Activated CD8-positive, alpha-beta T cell treated with anti-CD3 and anti-CD28 coated beads, Interleukin-2, amount 10 ng/mL, durations not matched to agents 7 days and 5 days (primary cell): Measurements from ENCODE around the gene LRP8. TPM values are rescaled to one million over a fixed set of nuclear protein-coding genes. Genes with fewer than 3 reads are reported as not detected.

Source experiments
- ATAC-seq: fragments of 150-1000 bp; cut with Tn5 transposase; one replicate; pipeline ENCODE4 v1.10.0; 2021; ENCODE audit warnings: moderate library complexity
- CTCF ChIA-PET: fragments of 350-600 bp; sonication (Branson Sonifier 250); formaldehyde crosslinking; loops from one replicate; lab custom pipeline; 2021; ENCODE audit warnings: antibody characterized with exemption; lab: Charles Lee
- POLR2A ChIA-PET: fragments of 350-600 bp; sonication (Branson Sonifier 250); formaldehyde crosslinking; loops from one replicate; lab custom pipeline; 2021; ENCODE audit warnings: antibody characterized with exemption; lab: Charles Lee
- DNase-seq: peaks from one replicate; pipeline ENCODE4 v3.0.0-alpha.2; 2020
- H3K27ac Mint-ChIP-seq: one replicate; pipeline ENCODE4 v1.8.0; 2021; ENCODE audit warnings: mild to moderate bottlenecking, mixed read lengths
- H3K27me3 Mint-ChIP-seq: one replicate; pipeline ENCODE4 v1.8.0; 2021; ENCODE audit warnings: low read depth, mixed read lengths
- H3K36me3 Mint-ChIP-seq: one replicate; pipeline ENCODE4 v1.8.0; 2021; ENCODE audit warnings: low read depth, mixed read lengths
- H3K4me1 Mint-ChIP-seq: one replicate; pipeline ENCODE4 v1.8.0; 2021; ENCODE audit warnings: low read depth, mixed read lengths
- H3K4me3 Mint-ChIP-seq: one replicate; pipeline ENCODE4 v1.8.0; 2021; ENCODE audit warnings: mild to moderate bottlenecking, mixed read lengths
- H3K9me3 Mint-ChIP-seq: one replicate; pipeline ENCODE4 v1.8.0; 2022; ENCODE audit warnings: mixed read lengths; ENCODE audit not compliant: insufficient read depth
- total RNA-seq, 2 experiments: library from RNA; stranded (reverse); gene quantifications; one replicate each; pipeline ENCODE4 v1.2.3, GENCODE V29; 2021

The LRP8 gene
- total RNA-seq, 2 experiments from 2014 or later, result 62.7 to 71.8 TPM

- ATAC-seq, result no peak
- POLR2A ChIA-PET, result no interaction called here
- peaks cover 24% of the 10 kb centered on the region for H3K36me3 Mint-ChIP-seq
Observed at GRCh38 chr1:53308506-53308905, 19.4 kb downstream of the LRP8 start.

GRCh38 chr1:53307037-53307436 is 20.8 kb downstream of the LRP8 start:
- no peak for ATAC-seq
- Mint-ChIP-seq H3K27ac (peak overlapping the region; percentile 42), H3K4me1 (peaks cover 43% of the 10 kb centered on the region), H3K4me3 (no peak overlapping the region), H3K9me3 (no peaks in the 10 kb centered on the region), H3K27me3 (no peaks in the 10 kb centered on the region), H3K36me3 (peaks cover 26% of the 10 kb centered on the region)
- POLR2A ChIA-PET, result no interaction called here
- CTCF ChIA-PET, result interaction anchor here (1.9 kb wide), 1 partner anchor 29 kb away, joined by 5 read pairs; no protein-coding TSS in a partner anchor
- DNase-seq, result no peak

More at GRCh38 chr1:53308506-53308905, 19.4 kb downstream of the LRP8 start:
- CTCF ChIA-PET, result no interaction called here
- Mint-ChIP-seq H3K27me3 (no peaks in the 10 kb centered on the region), H3K4me3 (no peak overlapping the region), H3K9me3 (no peaks in the 10 kb centered on the region), H3K27ac (peak overlapping the region; percentile 11), H3K4me1 (peaks cover 41% of the 10 kb centered on the region)
- DNase-seq, result no peak

GRCh38 chr1:53306168-53306567 is 21.7 kb downstream of the LRP8 start:
- peak overlapping the region; percentile 33 for H3K27ac Mint-ChIP-seq
- H3K4me3 Mint-ChIP-seq, result no peak overlapping the region
- DNase-seq, result peak; percentile 38
- peaks cover 38% of the 10 kb centered on the region for H3K4me1 Mint-ChIP-seq
- peak; percentile 45 for ATAC-seq
- no peaks in the 10 kb centered on the region for H3K9me3 Mint-ChIP-seq
- ChIA-PET POLR2A (interaction anchor here (0.5 kb wide), 1 partner anchor 550 kb away, joined by 3 read pairs; no protein-coding TSS in a partner anchor), CTCF (interaction anchor here (1.9 kb wide), 1 partner anchor 28 kb away, joined by 5 read pairs; no protein-coding TSS in a partner anchor)
- H3K36me3 Mint-ChIP-seq, result peaks cover 22% of the 10 kb centered on the region
- no peaks in the 10 kb centered on the region for H3K27me3 Mint-ChIP-seq

- Mint-ChIP-seq H3K4me3 (no peak overlapping the region), H3K27ac (peak overlapping the region; percentile 33), H3K36me3 (peaks cover 24% of the 10 kb centered on the region), H3K27me3 (no peaks in the 10 kb centered on the region), H3K9me3 (no peaks in the 10 kb centered on the region), H3K4me1 (peaks cover 37% of the 10 kb centered on the region)
- no peak for ATAC-seq
- DNase-seq, result no peak
- ChIA-PET CTCF (interaction anchor here (1.9 kb wide), 1 partner anchor 27 kb away, joined by 5 read pairs; no protein-coding TSS in a partner anchor), POLR2A (interaction anchor here (0.5 kb wide), 1 partner anchor 549 kb away, joined by 3 read pairs; no protein-coding TSS in a partner anchor)
Observed at GRCh38 chr1:53305650-53306049, 22.2 kb downstream of the LRP8 start.

- no peak for DNase-seq
- peaks cover 24% of the 10 kb centered on the region for H3K36me3 Mint-ChIP-seq
- H3K4me3 Mint-ChIP-seq, result no peak overlapping the region
- ATAC-seq, result no peak
- H3K27me3 Mint-ChIP-seq, result no peaks in the 10 kb centered on the region
- H3K4me1 Mint-ChIP-seq, result peaks cover 30% of the 10 kb centered on the region
- no peaks in the 10 kb centered on the region for H3K9me3 Mint-ChIP-seq
- H3K27ac Mint-ChIP-seq, result no peak overlapping the region
- CTCF ChIA-PET, result no interaction called here
- POLR2A ChIA-PET, result no interaction called here
Observed at GRCh38 chr1:53304527-53304926, 23.3 kb downstream of the LRP8 start.

- Mint-ChIP-seq H3K27ac (peak overlapping the region; percentile 30), H3K4me1 (peaks cover 27% of the 10 kb centered on the region), H3K4me3 (no peak overlapping the region), H3K27me3 (no peaks in the 10 kb centered on the region), H3K36me3 (peaks cover 24% of the 10 kb centered on the region), H3K9me3 (no peaks in the 10 kb centered on the region)
- ChIA-PET CTCF (no interaction called here), POLR2A (no interaction called here)
- no peak for ATAC-seq
- DNase-seq, result no peak
Observed at GRCh38 chr1:53303726-53304515, 23.9 kb downstream of the LRP8 start.

- H3K4me1 Mint-ChIP-seq, result peaks cover 29% of the 10 kb centered on the region
- H3K27me3 Mint-ChIP-seq, result no peaks in the 10 kb centered on the region
- DNase-seq (no peak), ATAC-seq (no peak)
- H3K27ac Mint-ChIP-seq, result peak overlapping the region; percentile 30
- ChIA-PET CTCF (no interaction called here), POLR2A (no interaction called here)
- H3K4me3 Mint-ChIP-seq, result no peak overlapping the region
- peaks cover 24% of the 10 kb centered on the region for H3K36me3 Mint-ChIP-seq
- H3K9me3 Mint-ChIP-seq, result no peaks in the 10 kb centered on the region
Observed at GRCh38 chr1:53303243-53303642, 24.6 kb downstream of the LRP8 start.

GRCh38 chr1:53299233-53299632 is 28.6 kb downstream of the LRP8 start:
- POLR2A ChIA-PET, result no interaction called here

GRCh38 chr1:53298045-53298637 is 29.7 kb downstream of the LRP8 start:
- Mint-ChIP-seq H3K4me1 (peaks cover 49% of the 10 kb centered on the region), H3K9me3 (no peaks in the 10 kb centered on the region), H3K4me3 (no peak overlapping the region), H3K36me3 (peaks cover 10% of the 10 kb centered on the region), H3K27ac (no peak overlapping the region), H3K27me3 (no peaks in the 10 kb centered on the region)
- DNase-seq, result no peak
- ATAC-seq, result no peak
- POLR2A ChIA-PET, result no interaction called here
- CTCF ChIA-PET, result interaction anchor here (0.9 to 1.1 kb wide), 2 partner anchors 20 to 95 kb away, joined by 3 read pairs; no protein-coding TSS in a partner anchor

More at GRCh38 chr1:53299233-53299632, 28.6 kb downstream of the LRP8 start:
- H3K9me3 Mint-ChIP-seq, result no peaks in the 10 kb centered on the region
- peak overlapping the region; percentile 55 for H3K27ac Mint-ChIP-seq
- CTCF ChIA-PET, result interaction anchor here (1.1 to 1.8 kb wide), 2 partner anchors 21 to 94 kb away, joined by 3 to 4 read pairs; no protein-coding TSS in a partner anchor
- peaks cover 14% of the 10 kb centered on the region for H3K36me3 Mint-ChIP-seq
- peak; percentile 11 for ATAC-seq
- H3K4me1 Mint-ChIP-seq, result peaks cover 43% of the 10 kb centered on the region
- DNase-seq, result no peak
- H3K4me3 Mint-ChIP-seq, result no peak overlapping the region
- no peaks in the 10 kb centered on the region for H3K27me3 Mint-ChIP-seq

- H3K4me3 Mint-ChIP-seq, result no peak overlapping the region
- H3K27me3 Mint-ChIP-seq, result no peaks in the 10 kb centered on the region
- ChIA-PET CTCF (interaction anchor here (2.3 to 2.6 kb wide), 2 partner anchors 19 to 96 kb away, joined by 9 to 11 read pairs; no protein-coding TSS in a partner anchor), POLR2A (interaction anchor here (1.8 kb wide), 1 partner anchor 30 kb away, joined by 5 read pairs; no protein-coding TSS in a partner anchor)
- ATAC-seq (no peak), DNase-seq (no peak)
- no peak overlapping the region for H3K27ac Mint-ChIP-seq
- H3K36me3 Mint-ChIP-seq, result peaks cover 8% of the 10 kb centered on the region
- H3K4me1 Mint-ChIP-seq, result peaks cover 58% of the 10 kb centered on the region
- no peaks in the 10 kb centered on the region for H3K9me3 Mint-ChIP-seq
Observed at GRCh38 chr1:53297195-53297594, 30.7 kb downstream of the LRP8 start.

- DNase-seq, result no peak
- POLR2A ChIA-PET, result interaction anchor here (0.6 to 1.8 kb wide), 2 partner anchors 31 to 38 kb away, joined by 4 to 5 read pairs; no protein-coding TSS in a partner anchor
- CTCF ChIA-PET, result interaction anchor here (2.3 to 2.6 kb wide), 2 partner anchors 18 to 97 kb away, joined by 9 to 11 read pairs; no protein-coding TSS in a partner anchor
- ATAC-seq, result no peak
- Mint-ChIP-seq H3K4me1 (peaks cover 63% of the 10 kb centered on the region), H3K27me3 (no peaks in the 10 kb centered on the region), H3K9me3 (no peaks in the 10 kb centered on the region), H3K4me3 (no peak overlapping the region), H3K27ac (peak overlapping the region; percentile 51), H3K36me3 (peaks cover 3% of the 10 kb centered on the region)
Observed at GRCh38 chr1:53296117-53296749, 31.6 kb downstream of the LRP8 start.
